Measurements from ENCODE around the gene POMGNT1. TPM values are rescaled to one million over a fixed set of nuclear protein-coding genes. Genes with fewer than 3 reads are reported as not detected.
A peak's percentile ranks its signal among the peaks of the same experiment; 100 is the strongest.

The POMGNT1 gene
- total RNA-seq, 1 donor: 43.2 TPM

DNA sequence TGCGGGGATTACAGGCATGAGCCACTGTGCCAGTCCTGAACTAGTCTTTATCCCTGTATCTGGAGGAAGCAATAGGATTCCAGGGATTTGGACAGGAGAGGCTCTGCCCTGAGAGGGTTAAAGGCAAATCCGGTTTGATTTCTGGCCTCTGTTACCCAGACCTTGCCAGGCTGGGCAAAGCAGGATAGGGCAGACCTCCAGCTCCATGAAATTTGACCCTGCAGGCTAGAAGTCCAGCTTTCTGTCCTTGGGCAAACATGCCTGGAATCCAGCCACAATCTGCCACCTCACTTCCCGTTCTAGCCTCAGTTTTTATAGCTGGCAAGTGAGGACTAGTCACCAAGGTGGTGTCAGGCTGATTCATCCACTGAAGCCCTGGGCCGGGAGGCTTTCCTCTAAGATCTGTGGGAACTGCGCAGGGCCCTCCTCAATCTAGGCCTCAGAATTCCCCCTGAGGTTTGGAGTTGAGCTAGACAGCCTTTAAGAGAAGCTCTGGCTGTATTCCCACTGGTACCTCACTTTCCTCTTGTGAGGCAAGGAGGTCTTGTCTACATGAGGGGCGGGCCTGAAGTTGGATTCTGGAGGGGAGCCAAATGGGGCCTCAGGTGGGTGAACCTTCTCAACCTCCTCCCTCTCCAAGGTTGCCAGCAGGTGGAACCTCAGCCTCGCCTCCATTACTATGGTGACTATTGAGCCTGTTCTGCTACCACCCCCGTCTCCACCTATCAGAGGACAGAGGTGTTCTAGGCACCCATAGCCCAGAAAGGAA, 15.0 kb downstream of the POMGNT1 start:
- DNase-seq (ENCODE audit: low read depth): peak; percentile 91
- TF ChIP-seq, protein P1, sequence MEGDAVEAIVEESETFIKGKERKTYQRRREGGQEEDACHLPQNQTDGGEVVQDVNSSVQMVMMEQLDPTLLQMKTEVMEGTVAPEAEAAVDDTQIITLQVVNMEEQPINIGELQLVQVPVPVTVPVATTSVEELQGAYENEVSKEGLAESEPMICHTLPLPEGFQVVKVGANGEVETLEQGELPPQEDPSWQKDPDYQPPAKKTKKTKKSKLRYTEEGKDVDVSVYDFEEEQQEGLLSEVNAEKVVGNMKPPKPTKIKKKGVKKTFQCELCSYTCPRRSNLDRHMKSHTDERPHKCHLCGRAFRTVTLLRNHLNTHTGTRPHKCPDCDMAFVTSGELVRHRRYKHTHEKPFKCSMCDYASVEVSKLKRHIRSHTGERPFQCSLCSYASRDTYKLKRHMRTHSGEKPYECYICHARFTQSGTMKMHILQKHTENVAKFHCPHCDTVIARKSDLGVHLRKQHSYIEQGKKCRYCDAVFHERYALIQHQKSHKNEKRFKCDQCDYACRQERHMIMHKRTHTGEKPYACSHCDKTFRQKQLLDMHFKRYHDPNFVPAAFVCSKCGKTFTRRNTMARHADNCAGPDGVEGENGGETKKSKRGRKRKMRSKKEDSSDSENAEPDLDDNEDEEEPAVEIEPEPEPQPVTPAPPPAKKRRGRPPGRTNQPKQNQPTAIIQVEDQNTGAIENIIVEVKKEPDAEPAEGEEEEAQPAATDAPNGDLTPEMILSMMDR (IDR thresholded peaks at IDR 0.05; ENCODE audit: insufficient read depth, low read length): no peak
- H3K4me3 ChIP-seq (ENCODE audit: low read depth, low read length): no peak overlapping the region

DNA sequence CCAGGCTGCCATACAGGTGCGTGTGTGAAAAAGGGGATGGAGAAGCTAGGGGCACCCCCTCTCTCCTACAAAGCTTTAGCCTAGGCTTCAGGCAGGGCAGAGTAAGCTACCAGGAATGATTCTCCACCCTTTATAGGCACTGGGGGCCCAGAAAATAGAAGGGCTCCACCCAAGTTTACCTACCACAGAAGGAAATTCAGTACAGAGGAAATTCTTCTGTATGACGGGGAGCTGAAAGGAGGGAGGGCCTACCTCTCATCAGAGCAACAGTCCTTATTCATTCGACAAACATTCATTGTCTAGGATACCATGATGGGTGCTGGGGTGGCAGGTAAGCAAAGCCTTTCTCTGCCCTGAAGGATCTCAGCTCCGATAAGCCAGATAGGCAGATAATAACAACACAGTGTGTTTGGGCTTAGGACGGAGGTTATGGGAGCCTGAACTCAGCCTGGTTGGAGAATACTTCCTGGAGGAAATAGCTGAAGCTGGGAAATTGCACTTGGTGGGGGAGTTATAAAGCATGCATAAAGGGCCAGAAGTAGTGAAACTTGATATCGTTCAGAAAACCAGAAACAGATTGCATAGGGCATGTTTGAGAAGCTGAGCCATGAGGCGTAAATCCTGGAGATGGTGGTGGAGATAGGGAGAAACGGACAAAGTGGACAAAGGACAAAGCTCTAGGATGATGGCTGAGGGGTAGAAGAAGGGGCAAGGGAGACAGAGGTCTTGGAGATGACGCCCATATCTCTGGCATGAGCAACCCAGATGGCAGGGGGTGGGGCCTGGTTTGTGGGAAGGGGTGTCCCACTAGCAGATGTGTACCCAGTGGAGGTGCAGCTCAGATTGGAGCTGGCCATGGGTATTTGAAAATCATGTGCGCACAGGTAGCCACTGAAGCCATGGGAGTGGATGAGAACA, 16.6 kb downstream of the POMGNT1 start:
- peak; percentile 41 for DNase-seq (ENCODE audit: low read depth)
- TF ChIP-seq, protein P1 (IDR thresholded peaks at IDR 0.05; ENCODE audit: insufficient read depth, low read length): no peak
- no peak overlapping the region for H3K4me3 ChIP-seq (ENCODE audit: low read depth, low read length)

DNA sequence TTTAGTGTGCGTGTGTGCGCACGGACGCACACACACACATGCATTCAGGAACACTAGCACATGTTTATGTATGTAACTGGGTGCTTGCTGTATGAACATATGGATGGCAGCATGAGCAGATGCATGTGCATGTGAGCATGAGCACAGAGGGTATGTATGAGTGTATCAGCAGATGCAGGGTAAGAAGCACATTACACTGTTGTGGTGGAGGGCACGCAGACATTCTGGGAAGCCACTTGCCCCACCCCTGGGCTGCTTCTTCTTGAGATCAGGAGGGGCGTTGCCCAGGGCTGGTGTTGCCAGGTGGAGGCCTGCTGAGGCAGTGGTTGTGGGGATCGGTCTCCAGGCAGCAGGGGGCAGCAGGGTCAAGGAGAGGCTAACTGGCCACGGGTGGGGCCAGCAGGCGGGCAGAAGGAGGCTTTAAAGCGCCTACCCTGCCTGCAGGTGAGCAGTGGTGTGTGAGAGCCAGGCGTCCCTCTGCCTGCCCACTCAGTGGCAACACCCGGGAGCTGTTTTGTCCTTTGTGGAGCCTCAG, 18.1 kb downstream of the POMGNT1 start:
- H3K4me3 ChIP-seq (ENCODE audit: low read depth, low read length): no peak overlapping the region
- TF ChIP-seq, protein P1 (IDR thresholded peaks at IDR 0.05; ENCODE audit: insufficient read depth, low read length): no peak
- DNase-seq (ENCODE audit: low read depth): no peak

DNA sequence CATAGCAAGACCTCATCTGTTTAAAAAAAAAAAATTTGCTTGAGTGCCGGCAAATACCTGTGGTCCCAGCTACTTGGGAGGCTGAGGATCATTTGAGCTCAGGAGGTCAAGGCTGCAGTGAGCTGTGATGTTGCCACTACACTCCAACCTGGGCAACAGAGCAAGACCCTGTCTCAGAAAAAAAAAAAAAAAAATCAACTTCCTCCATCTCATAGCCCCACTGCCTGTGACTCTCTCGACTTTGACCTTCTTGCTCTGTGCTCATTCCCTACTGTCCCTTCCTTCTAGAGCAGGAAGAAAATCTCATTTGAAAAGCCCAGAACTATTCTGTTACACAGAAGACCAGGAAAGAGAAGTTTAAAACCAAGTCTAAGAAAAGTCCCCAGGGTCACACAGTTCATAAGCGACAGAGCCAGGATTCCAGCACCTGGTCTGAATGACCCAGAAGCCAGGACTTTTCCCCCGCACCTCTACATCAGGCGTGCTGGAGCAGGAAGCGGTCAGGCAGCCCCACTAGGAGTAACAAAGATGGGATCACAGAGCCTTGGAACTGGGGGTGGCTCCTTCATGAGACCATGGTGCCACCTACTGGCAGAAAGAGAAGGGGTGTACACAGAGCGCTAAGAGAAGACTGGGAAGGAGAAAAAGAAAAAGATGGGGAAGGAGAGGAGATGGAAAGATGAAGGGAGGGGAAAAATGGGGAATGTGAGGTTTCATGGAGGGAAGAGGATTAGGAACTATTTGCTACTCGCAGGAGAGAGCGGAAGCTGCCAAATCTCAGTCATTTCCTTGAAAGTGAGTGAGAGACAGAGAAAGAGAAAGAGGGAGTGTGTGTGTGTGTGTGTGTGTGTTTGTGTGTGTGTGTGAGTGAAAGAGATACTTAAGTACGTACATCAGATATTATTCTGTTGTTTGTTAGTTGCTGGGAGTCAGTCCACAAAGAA, 18.8 kb downstream of the POMGNT1 start:
- TF ChIP-seq, protein P1 (IDR thresholded peaks at IDR 0.05; ENCODE audit: insufficient read depth, low read length): peak; percentile 96
- no peak overlapping the region for H3K4me3 ChIP-seq (ENCODE audit: low read depth, low read length)
- peak; percentile 90 for DNase-seq (ENCODE audit: low read depth)

DNA sequence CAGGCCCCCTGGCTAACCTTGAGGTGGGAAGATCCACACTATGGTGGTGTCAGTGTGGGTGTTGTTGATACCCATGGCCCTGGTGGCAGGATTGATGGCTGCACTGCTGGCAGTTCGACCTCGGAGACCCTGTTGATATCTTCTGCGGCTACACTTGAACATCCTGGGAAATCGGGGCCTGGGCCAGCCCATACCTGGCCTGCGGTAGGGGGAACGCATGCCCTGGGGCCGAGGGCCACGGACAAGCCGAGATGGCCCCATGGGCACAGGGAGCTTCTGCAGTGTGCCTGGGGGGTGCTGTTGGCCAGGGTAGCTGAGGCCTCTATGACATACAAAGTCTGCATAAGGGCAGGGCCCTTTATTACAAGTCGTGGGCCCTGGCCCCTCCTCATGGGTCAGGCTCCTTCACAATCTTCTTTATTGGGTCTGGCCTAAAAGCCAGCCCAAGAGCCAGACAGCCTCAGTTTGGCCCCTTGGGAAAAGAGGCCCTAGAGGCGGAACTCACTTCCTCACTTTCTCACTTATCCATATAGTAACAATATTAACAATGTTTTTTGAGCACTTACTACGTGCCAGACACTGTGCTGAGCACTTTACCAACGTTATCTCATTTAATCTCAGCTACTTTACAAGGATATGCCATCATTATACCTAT, 21.9 kb downstream of the POMGNT1 start, which contains the start of gene P3R3URF:
TSS of gene P3R3URF (minus strand) at position 278 of the 655 bp plus-strand sequence. CDS start at position 261, 17 bp downstream.
- no peak within 1 kb of the TSS for H3K4me3 ChIP-seq (ENCODE audit: low read depth, low read length)
- TF ChIP-seq, protein P1 (IDR thresholded peaks at IDR 0.05; ENCODE audit: insufficient read depth, low read length): no peak
- DNase-seq (ENCODE audit: low read depth): no peak

All from fibroblast of the aortic adventitia (primary cell).